Gastroesophageal sphincter (tissue), 3 donors: Measurements from ENCODE around the gene COL4A2.

Source experiments
- CTCF ChIP-seq, 4 experiments: fragments of 200-600 bp in 2 of 4; fragments of 450-650 bp in 2 of 4; sonication (generic) in 1 of 4; IDR thresholded peaks; one replicate each; pipeline ENCODE4 v1.5.1; 2017 to 2019; ENCODE audit warnings: antibody characterized with exemption in 4 of 4, mild to moderate bottlenecking in 2 of 4, moderate library complexity in 2 of 4
- EP300 ChIP-seq: sonication (generic); formaldehyde crosslinking; IDR thresholded peaks from one replicate; pipeline ENCODE4 v1.6.1; 2017; ENCODE audit warnings: antibody characterized with exemption, mild to moderate bottlenecking
- POLR2A ChIP-seq, 2 donors: fragments of 450-650 bp; IDR thresholded peaks; one replicate each; pipeline ENCODE4 v1.6.1; 2017; ENCODE audit warnings: antibody characterized with exemption in 2 of 2, mild to moderate bottlenecking in 2 of 2, moderate library complexity in 1 of 2
- POLR2AphosphoS5 ChIP-seq: sonication (generic); formaldehyde crosslinking; IDR thresholded peaks from one replicate; pipeline ENCODE4 v1.6.1; 2017; ENCODE audit warnings: antibody characterized with exemption

GRCh38 chr13:110449219-110450015 lies 142.3 kb downstream of the COL4A2 start:
- TF ChIP-seq CTCF (IDR thresholded peaks at IDR 0.05): no peak
- TF ChIP-seq POLR2AphosphoS5: no peak
- no peak for TF ChIP-seq POLR2A (IDR thresholded peaks at IDR 0.05)
- no peak for TF ChIP-seq EP300
